HG03378 (cell line): ENCODE results near the gene NDUFAF4.

Source experiments
- ATAC-seq: cut with Tn5 transposase; IDR thresholded peaks from one replicate; pipeline ENCODE4 v1.9.1; 2021; ENCODE audit warnings: mild to moderate bottlenecking, moderate library complexity; ENCODE audit not compliant: unreplicated experiment

Gene NDUFAF4

DNA sequence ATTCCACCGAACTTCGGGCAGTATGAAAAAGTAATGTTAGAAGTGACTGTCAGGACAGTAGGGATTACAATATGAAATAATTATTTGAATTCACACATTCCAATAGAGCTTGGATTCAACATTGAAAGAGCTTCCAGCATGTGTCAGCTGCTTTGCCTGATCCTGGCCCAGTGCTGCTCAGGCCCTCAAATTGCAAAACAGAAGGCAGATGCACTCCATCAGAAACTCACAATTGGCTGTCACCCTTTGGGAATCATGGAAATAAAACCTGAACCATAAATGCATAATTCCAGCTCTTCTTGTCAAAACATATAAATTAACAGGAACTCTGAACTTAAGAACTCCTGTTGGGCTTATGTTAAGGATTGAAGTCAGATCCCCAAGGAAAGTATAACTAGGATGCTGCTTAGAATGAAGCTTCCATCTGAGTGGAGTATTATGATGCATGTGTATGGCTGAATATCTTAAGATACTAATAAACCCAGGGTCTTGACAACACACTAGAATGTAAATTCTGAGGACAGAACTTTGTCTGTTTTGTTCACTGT is 1.8 kb upstream of the NDUFAF4 start:
- no peak for ATAC-seq

DNA sequence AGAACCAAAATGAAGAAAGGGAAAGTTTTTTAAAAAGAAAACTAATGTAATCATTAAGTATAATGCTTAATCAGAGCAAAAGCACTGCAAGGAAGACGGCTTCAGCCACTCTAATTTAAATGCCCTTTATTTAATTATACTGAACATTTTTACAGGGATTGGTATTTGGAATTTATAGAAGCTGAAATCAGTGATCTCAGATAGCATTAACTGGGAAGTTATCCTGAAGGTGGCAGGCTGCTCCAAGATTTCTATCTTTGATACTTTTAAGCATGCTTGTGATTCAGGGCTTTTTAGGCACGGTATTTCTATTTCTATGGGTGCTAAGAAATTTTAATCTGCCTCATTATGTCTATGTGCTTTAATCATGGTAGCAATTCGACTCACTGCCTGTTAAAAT is 1.3 kb upstream of the NDUFAF4 start:
- ATAC-seq = no peak

DNA sequence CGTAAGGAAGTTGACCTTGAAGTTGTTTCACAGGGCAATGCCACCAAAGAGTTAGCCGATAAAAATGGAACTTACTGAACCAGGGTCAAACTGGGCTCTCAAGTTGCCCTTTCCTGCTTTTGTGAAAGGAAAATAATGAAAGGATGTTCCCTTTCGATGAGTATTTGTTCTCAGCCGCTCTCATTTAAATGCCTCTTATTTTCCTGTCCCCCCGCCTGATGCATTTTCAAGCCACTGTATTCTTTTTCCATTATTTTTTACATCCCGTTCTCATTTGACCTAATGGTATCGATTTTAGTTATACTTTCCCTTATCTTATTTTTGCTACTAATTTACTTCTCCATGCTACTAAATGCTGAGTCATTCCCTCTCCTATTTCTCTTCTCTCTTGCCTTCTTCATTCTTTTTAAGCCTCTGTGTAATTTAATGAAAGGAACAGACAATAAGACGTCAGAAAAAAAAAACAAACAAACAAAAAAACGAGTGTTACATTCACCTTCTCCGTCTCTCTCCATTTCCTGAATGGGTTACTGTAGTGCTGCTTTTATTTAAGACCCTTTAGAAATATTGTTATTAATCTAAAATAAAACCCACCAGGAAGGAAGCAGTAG is 655 bp upstream of the NDUFAF4 start:
- ATAC-seq = no peak

DNA sequence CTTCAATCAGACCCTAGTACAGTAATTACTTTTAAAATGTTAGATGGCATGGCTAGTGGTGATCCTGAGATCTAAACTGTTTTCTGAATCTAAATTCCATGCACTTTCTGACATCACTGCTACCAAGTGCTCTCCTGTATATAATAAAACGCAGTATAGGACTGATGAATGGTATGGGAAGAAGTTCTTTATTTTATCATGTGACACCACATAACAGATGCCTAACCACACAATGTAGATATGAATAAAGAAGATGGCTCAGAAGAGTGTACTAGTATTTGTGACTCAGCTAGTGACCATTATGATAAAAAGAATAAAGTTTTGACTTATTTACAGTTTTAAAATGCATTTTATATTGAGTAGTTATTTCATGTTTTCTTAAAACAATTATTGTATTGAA is 8.5 kb downstream of the NDUFAF4 start:
- no peak for ATAC-seq

DNA sequence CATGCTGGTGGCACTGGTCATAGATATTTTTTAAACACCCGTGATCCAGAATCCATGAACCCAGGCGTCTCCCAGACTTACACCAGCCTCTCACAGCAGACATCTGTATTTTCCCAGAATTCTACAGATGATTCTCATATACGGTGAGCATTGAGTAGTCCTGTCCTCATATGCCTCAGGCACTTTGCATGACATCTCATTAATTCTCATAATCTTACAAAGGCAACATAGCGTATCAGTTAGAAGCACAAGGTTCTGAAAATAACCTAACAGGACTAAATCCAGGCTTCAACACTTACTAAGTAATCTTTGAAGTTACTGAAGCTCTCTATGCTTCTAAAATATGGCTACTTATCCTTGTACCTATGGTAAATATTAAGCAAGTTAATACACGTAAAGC is 8.9 kb downstream of the NDUFAF4 start:
- ATAC-seq = no peak

DNA sequence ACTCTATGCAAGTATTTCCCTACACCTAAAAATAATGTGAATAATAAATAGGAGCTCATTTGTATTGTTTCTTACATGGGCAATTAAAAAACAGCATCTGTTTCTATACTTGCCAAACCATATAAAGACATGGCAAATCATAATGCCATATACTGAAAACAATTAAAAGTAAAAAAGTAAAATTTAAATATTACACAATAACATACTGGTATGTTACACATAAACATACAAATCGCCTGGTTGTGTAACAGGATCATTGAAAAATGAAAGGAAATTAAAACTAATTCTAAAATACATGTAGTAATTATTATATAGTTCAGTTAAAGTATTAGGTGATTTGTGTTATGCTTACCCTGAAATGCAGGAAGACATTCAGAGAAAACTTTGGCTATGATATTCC is 11.2 kb downstream of the NDUFAF4 start:
- no peak for ATAC-seq

DNA sequence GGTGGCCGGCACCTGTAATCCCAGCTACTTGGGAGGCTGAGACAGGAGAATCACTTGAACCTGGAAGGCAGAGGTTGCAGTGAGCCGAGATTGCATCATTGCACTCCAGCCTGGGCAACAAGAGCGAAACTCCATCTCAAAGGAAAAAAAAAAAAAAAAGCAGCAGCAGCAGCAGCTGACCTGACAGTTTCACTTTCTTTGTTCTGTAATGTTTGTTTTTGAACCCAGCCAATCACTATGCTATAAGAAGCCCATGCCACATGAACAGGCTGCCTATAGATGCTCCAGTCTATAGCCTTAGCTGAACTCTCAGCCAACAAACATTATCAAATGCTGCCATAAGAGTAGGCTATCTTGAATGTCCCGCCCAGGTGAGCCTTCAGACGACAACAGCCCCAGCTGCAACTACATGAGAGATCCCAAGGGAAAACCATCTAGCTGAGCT is 12.5 kb downstream of the NDUFAF4 start:
- ATAC-seq = peak; percentile 89

DNA sequence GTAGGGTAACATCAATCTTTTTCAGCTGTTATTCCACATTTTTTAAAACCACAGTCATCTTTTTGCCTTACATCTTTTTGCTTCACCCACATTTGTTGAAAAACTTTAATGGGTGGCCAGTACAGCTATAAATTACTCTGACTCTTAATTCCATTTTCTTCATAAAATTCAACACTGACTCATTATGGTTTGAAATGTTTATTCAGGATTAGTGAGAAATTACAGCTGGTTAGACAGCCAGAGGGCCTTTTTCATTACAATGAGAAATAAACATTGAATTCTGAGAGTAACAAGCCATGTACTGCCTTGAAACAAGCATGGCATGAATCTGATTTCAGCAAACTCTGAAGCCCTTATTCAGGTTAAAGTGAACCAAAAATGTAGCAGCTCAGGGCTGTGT is 19.5 kb downstream of the NDUFAF4 start:
- ATAC-seq = no peak

DNA sequence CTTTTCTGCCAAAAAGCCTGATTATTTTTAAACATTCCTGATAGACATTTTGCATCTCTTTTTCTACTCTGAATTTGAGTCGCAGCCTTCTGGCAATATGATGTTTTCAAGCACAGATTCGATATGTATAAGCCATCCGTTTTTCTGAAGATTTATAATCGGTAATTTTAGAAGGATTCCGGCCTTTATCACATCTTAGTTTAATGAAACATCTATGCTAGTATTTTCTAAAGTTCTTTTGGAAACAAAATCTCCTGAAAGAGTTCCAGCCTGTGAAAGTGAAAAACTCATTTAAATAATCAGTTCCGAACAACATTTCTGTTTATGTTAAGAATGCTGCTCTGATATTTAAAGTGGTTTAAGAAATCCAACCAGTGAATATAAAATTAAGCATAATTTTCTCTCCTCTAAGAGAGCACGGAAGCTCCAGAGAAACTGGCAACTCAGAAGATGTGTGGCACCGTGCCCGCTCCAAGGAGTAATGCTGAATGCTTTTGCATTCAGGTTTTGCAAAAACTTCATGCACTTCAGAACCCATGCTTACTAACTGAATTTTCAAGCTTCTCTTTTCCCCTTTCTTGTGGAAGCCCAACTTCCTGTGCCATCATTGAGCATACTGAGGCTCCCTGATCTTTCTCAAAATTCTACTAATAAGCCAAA is 20.7 kb downstream of the NDUFAF4 start:
- ATAC-seq = no peak

DNA sequence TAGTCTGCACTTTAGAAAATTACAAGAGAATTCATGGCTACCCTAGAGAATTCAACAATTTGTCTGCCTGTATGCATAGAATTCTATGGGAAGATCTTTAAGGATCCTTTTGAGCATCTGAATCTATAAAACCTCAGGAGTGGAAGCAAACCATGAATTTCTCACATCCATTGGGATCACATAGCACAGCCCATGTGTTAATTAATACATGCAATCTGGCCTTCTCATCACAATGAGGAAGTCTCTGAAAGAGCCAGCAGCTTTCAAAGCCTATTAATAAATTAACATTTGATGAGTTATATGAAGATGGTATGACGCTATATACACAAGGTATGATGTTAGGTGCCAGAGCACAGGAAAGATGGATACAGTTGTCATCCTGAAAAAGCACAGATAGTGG is 24.7 kb downstream of the NDUFAF4 start:
- no peak for ATAC-seq

DNA sequence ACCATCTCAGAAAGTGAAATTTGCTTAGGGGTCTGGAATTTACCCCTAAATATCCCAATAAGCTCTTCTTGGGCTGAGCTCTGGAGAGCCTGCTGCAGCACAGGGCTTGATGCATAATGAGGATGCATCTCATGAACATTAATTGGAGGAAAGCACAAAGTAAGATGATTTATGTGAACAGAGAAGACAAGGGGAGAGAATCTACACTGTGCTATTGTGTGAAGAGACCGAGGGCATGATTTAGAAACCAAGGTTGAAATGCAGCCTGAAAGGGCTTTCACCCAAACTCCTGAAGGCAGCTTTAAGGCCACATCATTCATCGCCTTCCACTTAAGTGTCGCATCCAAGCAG is 32.7 kb downstream of the NDUFAF4 start:
- no peak for ATAC-seq

DNA sequence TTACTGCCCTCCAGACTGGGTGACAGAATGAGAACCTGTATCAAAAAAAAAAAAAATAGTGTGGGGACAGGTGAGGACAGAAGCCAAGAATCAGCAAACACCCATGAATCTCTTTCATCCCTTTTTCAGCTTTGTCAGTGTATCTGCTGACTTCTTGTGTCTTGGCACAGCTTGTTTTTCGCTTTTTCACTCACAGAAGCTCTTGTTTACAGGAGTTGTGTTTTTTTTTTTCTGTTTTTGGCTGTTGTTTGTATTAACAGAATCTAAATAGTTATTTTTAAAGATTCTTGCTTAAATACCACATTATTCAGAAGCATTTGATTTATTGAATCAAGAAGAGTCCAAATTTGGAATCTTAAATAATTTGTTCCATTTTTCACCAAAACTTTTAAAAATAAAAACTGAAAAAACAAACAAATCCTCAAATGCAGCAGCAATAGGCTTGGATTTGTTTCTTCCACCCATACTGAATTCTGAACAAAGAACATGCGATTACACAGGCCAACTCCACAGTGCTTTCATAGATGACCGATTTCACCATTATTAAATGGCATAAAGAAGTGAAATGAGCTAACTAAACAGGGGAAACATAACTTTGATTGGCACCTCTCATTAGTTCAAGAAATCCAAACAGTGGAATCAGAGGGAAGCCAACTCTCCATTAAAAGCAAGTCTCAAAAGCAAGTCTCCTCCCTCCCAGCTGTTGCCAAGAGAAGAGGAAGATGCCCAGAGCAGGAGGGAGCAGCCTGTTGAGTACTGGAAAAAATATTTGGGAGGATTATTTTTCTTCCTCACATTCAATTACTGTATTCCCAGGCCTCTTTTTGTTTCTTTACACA is 33.3 kb downstream of the NDUFAF4 start:
- ATAC-seq = no peak

DNA sequence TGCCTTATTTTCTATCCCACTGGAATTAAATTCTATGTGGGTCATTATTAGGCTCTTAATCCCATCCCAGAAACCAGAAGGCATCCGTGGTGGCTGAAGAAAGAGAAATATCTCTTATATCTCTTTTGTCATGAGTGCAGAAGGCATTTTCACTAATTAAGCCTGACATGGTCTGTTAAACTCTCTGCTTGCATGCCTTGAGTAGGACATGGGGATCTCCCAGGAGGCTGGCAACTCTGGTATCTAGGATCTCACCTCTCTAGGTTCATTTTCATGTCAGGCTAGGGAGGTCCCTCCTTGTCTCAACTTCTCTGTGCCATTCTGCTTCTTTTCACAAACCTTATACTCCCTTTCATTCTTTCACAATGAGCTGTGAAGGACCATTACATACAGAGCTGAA is 35.1 kb downstream of the NDUFAF4 start:
- ATAC-seq = no peak

DNA sequence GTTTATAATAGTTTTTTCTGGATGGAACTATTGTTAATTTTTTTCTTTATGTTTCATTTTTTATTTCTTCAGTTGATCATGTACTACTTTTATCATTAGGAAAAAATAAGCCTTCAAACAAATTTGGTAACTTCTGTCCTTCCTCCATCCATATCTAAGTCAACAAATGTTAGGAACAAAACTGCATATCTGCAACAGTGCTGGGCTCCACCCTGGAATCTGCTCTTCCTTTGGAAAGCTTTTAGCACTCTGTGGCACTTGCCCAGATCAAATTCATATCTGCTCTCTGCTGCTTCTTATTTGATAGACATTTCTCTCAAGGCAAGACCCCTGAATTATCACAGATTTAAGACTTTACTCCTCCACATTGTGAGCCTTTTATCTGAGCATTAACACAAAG is 36.1 kb downstream of the NDUFAF4 start:
- no peak for ATAC-seq

DNA sequence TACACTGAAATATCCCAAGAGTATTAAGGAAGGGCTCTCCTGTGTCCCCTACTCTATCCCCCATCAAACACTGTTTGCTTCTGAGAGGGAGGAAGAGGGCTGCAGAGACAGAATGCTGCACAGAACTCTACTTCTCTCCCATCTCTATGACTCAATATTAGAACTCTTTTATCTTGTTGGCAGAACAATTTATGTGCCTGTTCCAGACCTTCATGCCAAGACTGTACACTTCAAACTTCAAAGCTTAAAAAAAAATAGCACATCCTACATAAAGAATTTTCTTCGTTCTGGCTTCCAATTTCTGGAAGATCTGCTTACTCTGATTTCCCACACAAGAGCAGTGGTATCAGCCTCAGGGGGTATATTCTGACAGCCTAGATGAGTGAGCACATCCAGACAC is 40.8 kb downstream of the NDUFAF4 start:
- no peak for ATAC-seq

DNA sequence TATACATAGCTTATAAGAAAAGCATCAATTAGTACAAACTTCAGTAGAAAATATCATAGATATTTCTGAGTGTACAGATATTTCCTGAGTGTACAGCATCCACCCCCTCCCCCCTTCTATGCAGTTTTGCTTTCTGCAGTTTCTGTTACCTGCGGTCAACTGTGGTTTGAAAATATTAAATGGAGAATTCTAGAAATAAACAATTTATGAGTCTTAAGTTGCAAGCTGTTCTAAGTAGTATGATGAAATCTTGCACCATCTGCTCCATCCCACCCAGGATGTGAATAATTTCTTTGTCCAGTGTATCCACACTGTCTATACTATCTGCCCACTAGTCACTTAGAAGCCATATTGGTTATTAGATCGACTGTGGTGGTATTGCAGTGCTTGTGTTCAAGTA is 44.6 kb downstream of the NDUFAF4 start:
- ATAC-seq = no peak

DNA sequence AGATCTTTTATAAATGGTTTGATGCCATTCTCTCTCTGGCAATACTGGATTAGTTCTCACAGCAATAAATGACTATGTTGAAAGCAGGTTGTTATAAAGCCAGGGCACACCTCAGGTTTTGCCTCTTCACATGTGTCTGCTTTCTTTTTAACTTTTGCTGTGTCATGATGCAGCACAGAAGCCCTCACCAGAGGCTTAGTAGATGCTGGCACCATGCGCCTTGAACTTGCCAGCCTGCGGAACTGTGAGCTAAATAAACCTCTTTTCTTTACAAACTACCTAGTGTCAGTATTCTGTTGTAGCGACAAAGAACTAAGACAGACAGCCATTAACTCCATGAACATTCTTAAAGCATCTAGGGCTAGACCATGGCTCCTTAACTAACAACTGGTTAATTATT is 45.1 kb downstream of the NDUFAF4 start:
- no peak for ATAC-seq

DNA sequence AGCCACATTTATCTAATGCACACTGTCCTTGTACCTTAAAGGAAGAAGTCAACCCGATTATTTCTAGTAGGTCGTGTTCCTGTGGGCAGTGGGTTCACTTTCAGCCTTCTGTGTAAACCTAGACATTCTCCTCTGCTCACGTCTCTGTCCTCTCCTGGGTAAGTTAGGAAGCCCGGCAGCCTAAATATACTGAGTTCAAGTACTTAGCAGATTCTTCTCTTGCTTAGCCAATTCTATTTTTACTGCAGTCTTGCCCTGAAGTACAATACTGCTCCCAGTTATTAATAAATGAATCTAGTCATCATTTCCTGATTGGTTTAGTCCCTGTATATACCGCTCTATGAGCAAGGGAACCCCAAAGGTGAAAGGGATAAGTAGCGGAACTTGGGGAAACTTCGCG is 45.8 kb downstream of the NDUFAF4 start:
- ATAC-seq = no peak

DNA sequence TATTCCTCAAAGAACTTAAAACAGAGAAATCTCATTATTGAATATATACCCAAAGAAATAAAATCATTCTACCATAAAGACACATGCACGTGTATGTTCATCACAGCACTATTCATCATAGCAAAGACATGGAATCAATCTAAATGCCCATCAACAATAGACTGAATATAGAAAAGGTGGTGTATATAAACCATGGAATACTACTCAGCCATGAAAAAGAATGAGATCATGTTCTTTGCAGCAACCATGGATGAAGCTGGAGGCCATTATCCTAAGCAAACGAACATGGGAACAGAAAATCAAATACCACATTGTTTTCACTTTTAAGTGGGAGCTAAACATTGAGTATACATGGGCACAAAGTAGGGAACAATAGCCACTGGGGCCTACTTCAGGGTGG is 48.1 kb downstream of the NDUFAF4 start:
- ATAC-seq = no peak

DNA sequence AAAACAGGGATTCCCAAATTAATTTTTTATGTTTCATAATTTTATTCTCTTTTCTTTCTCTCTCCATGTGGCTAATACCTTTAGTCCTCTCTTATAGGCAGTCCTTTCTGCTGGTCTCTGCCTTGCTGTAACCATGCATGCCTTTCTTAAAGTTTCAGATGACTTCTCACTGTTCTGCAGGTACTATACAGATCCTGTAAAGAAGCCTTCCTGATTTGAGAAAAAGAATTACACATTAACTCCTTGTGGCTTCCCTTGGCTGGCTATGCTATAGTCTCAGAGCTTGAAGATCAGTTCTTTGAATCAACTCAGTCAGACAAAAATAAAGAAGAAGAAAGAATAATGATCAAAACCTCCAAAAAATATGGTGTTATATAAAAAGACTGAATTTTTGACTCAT is 53.2 kb downstream of the NDUFAF4 start:
- peak; percentile 76 for ATAC-seq

DNA sequence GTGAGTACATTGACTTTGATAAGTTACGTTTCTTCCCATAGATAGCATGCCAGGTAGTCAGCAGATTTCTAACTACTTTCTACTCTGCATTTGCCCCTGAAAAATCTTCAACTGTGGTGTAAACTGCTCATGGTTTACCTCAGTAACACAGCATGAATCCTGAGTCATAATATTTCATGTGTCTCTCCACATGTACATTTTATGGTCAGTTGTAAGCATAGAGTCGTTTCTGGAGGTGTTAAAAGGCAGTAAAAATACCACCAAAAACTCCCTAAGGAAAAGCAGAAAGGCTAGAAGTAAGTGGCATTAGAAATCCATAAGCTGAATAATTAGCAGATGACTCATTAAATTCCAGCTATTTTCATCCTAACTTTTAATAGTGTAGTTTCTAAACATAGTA is 56.3 kb downstream of the NDUFAF4 start:
- ATAC-seq = no peak
